GM21423 (cell line): Measurements from ENCODE around the gene EP300.
A peak's percentile ranks its signal among the peaks of the same experiment; 100 is the strongest.
"Not testable (repeated sequence)": the region's sequence is repeated elsewhere in the genome, so short reads cannot be mapped to it uniquely, and the experiment has no call there.

Experiments used
- ATAC-seq: cut with Tn5 transposase; IDR thresholded peaks from one replicate; pipeline ENCODE4 v1.9.1; 2021; ENCODE audit warnings: mild to moderate bottlenecking, moderate library complexity; ENCODE audit not compliant: unreplicated experiment

The EP300 gene

DNA sequence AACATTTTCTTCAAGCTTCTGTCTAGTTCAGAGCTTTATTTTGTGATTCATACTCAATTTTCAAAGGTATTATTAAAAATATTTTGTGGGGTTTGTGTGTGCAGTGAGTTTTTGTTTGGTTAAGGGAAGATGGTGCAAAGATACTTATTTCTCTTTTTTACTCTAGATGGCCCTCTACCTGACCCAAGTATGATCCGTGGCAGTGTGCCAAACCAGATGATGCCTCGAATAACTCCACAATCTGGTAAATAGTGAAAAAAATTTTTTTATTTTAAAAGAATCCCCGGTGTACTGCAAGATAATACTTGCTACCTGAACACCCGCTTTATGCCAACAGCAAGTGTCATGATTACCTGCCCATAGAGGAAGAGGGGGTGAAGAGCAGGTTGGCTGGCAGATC lies 54.2 kb downstream of the EP300 start:
- ATAC-seq: no peak

DNA sequence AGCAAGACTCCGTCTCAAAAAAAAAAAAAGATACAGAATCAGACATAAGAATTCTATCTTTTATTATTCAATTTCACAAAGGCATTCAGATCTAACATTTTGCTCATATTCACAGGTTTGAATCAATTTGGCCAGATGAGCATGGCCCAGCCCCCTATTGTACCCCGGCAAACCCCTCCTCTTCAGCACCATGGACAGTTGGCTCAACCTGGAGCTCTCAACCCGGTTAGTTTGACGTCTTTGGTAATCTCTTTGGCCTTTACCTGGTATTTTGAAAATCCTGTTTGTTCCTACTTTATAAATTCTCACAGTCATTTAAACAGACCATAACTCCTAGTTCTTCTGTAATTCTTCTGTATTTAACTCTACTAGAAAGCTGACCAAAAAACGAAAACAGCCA lies 55.3 kb downstream of the EP300 start:
- ATAC-seq: no peak

- ATAC-seq: no peak
Measured at GRCh38 chr22:41152902-41153301, 60.5 kb downstream of the EP300 start.

DNA sequence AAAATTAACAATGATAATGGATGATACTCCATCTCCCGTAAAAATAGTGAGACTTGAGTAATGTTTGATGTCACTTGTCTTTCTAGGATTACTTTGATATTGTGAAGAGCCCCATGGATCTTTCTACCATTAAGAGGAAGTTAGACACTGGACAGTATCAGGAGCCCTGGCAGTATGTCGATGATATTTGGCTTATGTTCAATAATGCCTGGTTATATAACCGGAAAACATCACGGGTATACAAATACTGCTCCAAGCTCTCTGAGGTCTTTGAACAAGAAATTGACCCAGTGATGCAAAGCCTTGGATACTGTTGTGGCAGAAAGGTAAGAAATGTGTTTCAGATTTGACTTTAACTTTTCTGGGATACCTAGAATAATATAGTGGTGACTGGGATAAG lies 64.7 kb downstream of the EP300 start:
- no peak for ATAC-seq

GRCh38 chr22:41169157-41169556 lies 76.8 kb downstream of the EP300 start:
- ATAC-seq: no peak

GRCh38 chr22:41171996-41172395 lies 79.6 kb downstream of the EP300 start:
- ATAC-seq: no peak

DNA sequence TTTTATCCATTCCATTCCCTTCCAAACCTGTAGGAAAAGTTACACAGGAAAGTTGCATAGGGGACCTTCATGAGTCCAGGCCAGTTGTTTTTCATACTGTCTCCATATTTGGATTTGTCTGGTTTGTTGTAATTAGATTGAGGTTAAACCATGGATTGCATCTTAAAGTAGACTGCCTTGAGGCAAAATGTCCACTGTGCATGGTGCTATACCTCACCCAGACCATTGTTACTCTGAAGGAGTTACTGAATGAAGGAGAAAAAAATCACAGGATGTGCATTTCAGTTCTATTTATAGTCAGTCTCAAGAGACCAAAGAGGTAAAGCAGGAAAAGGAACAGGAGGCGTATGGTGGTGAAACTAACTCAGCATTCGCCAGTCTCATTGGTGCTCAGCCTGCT lies 83.2 kb downstream of the EP300 start:
- ATAC-seq: no peak

DNA sequence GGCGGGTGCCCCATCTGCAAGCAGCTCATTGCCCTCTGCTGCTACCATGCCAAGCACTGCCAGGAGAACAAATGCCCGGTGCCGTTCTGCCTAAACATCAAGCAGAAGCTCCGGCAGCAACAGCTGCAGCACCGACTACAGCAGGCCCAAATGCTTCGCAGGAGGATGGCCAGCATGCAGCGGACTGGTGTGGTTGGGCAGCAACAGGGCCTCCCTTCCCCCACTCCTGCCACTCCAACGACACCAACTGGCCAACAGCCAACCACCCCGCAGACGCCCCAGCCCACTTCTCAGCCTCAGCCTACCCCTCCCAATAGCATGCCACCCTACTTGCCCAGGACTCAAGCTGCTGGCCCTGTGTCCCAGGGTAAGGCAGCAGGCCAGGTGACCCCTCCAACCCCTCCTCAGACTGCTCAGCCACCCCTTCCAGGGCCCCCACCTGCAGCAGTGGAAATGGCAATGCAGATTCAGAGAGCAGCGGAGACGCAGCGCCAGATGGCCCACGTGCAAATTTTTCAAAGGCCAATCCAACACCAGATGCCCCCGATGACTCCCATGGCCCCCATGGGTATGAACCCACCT lies 84.7 kb downstream of the EP300 start:
- ATAC-seq: no peak

DNA sequence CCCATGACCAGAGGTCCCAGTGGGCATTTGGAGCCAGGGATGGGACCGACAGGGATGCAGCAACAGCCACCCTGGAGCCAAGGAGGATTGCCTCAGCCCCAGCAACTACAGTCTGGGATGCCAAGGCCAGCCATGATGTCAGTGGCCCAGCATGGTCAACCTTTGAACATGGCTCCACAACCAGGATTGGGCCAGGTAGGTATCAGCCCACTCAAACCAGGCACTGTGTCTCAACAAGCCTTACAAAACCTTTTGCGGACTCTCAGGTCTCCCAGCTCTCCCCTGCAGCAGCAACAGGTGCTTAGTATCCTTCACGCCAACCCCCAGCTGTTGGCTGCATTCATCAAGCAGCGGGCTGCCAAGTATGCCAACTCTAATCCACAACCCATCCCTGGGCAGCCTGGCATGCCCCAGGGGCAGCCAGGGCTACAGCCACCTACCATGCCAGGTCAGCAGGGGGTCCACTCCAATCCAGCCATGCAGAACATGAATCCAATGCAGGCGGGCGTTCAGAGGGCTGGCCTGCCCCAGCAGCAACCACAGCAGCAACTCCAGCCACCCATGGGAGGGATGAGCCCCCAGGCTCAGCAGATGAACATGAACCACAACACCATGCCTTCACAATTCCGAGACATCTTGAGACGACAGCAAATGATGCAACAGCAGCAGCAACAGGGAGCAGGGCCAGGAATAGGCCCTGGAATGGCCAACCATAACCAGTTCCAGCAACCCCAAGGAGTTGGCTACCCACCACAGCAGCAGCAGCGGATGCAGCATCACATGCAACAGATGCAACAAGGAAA lies 85.4 kb downstream of the EP300 start:
- no peak for ATAC-seq

DNA sequence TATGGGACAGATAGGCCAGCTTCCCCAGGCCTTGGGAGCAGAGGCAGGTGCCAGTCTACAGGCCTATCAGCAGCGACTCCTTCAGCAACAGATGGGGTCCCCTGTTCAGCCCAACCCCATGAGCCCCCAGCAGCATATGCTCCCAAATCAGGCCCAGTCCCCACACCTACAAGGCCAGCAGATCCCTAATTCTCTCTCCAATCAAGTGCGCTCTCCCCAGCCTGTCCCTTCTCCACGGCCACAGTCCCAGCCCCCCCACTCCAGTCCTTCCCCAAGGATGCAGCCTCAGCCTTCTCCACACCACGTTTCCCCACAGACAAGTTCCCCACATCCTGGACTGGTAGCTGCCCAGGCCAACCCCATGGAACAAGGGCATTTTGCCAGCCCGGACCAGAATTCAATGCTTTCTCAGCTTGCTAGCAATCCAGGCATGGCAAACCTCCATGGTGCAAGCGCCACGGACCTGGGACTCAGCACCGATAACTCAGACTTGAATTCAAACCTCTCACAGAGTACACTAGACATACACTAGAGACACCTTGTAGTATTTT lies 86.1 kb downstream of the EP300 start:
- ATAC-seq: no peak

DNA sequence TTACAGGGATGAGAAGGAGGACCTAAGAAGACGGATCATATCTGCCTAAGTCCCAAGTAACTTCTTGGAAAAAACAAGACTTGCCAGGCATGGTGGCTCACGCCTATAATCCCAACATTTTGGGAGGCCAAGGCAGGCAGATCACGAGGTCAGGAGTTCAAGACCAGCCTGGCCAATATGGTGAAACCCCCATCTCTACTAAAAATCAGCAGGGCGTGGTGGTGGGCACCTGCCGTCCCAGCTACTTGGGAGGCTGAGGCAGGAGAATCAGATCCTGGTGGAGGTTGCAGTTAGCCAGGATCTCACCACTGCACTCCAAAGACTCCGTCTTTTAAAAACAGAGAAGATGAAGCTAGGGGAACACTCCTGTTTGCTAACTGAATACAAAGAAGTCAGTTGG lies 88.0 kb downstream of the EP300 start:
- ATAC-seq: not testable (repeated sequence)

DNA sequence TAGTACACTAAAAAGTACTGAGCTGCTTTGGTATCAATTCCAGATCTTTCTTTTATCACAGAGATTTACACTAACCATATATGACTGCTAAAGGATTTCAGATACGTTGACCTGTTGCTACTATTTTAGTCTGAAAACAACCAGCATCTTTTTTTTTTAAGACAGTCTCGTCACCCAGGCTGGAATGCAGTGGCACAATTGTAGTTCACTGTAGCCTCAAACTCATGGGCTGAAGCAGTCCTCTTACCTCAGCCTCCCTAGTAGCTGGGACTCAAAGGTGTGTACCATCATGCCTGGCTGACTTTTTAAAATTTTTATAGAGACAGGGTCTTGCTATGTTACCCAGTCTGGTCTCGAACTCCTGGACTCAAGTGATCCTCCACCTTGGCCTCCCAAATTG lies 88.5 kb downstream of the EP300 start:
- no peak for ATAC-seq

DNA sequence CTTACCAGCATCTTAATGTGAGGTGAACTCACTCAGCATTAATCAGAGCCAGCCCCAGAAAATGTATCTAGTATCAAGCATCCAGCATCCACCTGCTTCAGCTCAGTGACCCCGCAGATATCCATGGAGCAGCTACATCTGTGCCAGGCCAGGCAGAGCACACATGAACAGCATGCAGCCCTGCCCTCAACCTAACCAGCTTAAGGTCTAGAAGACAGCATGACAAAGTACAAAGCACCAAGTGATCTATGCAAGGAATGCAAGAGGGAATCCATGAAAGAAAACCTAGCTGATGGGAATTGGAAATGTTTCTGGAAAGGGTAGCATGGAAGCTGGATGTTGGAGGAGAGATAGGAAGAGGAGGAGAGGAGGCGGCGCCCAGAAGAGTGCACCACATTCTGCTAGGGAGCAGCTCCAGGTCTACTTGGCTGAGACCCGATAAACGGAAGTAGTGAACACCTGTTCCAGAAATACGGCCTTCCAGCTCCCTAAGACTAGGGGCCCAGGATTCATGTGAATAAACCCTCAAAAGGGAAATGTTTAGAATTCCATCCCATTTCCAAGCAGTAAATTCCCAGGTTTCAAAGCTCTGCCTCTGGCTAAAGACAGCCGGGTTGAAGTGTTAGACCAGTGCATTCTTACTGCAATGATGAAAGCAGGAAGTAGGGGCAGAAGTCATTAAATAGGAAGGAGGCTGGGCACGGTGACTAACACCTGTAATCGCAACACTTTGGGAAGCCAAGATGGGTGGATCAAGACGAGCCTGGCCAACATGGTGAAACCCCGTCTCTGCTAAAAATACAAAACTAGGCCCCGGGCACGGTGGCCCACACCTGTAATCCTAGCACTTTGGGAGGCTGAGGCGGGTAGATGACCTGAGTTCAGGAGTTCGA lies 89.2 kb downstream of the EP300 start:
- ATAC-seq: no peak

GRCh38 chr22:41184679-41185078 lies 92.3 kb downstream of the EP300 start:
- ATAC-seq: no peak

DNA sequence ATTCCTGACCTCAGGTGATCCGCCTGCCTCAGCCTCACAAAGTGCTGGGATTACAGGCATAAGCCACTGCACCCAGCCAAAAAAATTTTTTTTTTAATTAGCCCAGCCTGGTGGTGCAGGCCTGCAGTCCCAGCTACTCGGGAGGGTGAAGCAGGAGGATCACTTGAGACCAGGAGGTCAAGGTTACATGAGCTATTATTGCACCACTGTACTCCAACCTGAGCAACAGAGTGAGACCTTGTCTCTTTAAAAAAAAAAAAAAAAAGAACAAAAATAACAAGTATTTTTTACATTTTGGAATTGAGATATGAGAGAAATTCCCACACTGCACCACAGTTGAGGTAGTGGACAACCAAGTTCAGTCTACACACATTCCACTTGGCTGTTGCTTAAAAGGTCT lies 99.1 kb downstream of the EP300 start:
- no peak for ATAC-seq

DNA sequence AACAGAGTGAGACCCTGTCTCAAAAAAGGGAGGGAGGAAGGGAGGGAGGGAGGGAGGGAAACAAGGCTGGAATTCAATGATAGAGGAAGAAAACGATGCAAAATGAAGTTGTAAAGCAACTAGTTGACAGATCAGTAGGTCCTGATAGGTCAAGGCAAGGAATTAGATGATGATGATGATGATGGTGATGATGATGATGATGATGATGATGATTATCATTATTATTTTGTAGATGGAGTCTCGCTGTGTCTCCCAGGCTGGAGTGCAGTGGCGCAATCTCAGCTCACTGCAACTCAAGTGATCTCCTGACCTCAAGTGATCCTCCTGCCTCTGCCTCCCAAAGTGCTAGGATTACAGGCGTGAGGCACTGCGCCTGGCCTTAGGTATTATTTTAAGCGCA lies 101.4 kb downstream of the EP300 start:
- no peak for ATAC-seq

- peak; percentile 77 for ATAC-seq
Measured at GRCh38 chr22:41197038-41197972, 104.9 kb downstream of the EP300 start.

DNA sequence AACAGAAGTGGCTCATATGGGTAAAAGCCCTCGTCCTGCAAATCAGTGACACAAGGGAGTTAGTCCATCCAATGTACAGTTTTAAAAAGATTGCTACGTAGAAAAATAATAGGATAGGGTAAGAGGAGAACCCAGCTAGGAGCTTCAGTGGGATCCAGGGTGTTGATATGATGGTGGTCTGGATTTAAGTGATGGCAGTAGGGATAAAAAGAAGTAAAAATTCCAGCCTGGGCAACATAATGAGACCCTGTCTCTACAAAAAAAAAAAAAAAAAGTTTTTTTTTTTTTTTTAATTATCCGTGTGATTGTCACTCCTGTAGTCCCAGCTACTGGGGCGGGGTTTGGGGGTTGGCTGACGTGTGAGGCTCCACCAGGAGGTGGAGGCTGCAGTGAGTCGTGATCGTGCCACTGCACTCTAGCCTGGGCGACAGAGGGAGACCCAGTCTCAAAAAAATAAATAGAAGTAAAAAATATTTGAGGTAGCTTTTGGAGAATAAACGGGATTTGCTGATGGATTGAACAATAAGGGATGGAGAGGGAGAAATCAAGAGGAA lies 105.7 kb downstream of the EP300 start:
- no peak for ATAC-seq

- no peak for ATAC-seq
Measured at GRCh38 chr22:41201141-41201540, 108.7 kb downstream of the EP300 start.

- ATAC-seq: no peak
Measured at GRCh38 chr22:41203118-41203517, 110.7 kb downstream of the EP300 start.
